Measurements from ENCODE around the gene CALML4. TPM values are rescaled to one million over a fixed set of nuclear protein-coding genes. Genes with fewer than 3 reads are reported as not detected.

Gene CALML4
- 1 to 10 TPM; 6.9 to 7.3 TPM for total RNA-seq

- peaks cover 16% of the 10 kb centered on the region for H3K4me1 Mint-ChIP-seq (ENCODE audit: low read depth)
- no peak within 1 kb of the TSS for H3K27ac Mint-ChIP-seq
- ChIA-PET CTCF (no interaction called here), POLR2A (interaction anchor here (1.3 kb wide), 1 partner anchor 8 kb away, joined by 3 read pairs; no protein-coding TSS in a partner anchor)
- TF ChIP-seq CTCF (IDR thresholded peaks at IDR 0.05): no peak
- no peaks in the 10 kb centered on the region for H3K27me3 Mint-ChIP-seq
- ATAC-seq: no peak
- intact Hi-C loops (cut with micrococcal nuclease): no loop called here
- peaks cover 11% of the 10 kb centered on the region for H3K36me3 Mint-ChIP-seq (ENCODE audit: low read depth)
- no peaks in the 10 kb centered on the region for H3K9me3 Mint-ChIP-seq
- DNase-seq: no peak
- no peak within 1 kb of the TSS for H3K4me3 Mint-ChIP-seq
These were observed at the start of gene CALML4 for GRCh38 chr15:68204776-68205557. Gene CALML4 (minus strand): TSS chr15:68205332. CDS start chr15:68205247, 85 bp downstream.

GRCh38 chr15:68252925-68253534 is 47.9 kb upstream of the CALML4 start:
- Mint-ChIP-seq H3K4me3 (no peak overlapping the region), H3K9me3 (no peaks in the 10 kb centered on the region), H3K36me3 (ENCODE audit: low read depth) (no peaks in the 10 kb centered on the region), H3K27me3 (peaks cover 3% of the 10 kb centered on the region), H3K4me1 (ENCODE audit: low read depth) (no peaks in the 10 kb centered on the region), H3K27ac (no peak overlapping the region)
- CTCF ChIA-PET: interaction anchor here (0.6 to 8.4 kb wide), 35 partner anchors 8 to 672 kb away, joined by 3 to 85 read pairs (median 6); partner anchors contain the start of genes CLN6 and FEM1B
- peak; percentile 82 for TF ChIP-seq CTCF (IDR thresholded peaks at IDR 0.05)
- intact Hi-C loops (cut with micrococcal nuclease): loop anchor here (1.0 to 5.0 kb wide), 4 partner anchors 39 to 129 kb away; no protein-coding TSS in a partner anchor
- ATAC-seq: peak; percentile 77
- POLR2A ChIA-PET: interaction anchor here (0.9 to 1.2 kb wide), 3 partner anchors 22 to 40 kb away, joined by 3 to 4 read pairs (median 4); no protein-coding TSS in a partner anchor
- DNase-seq: peak; percentile 66

- H3K27me3 Mint-ChIP-seq: peaks cover 8% of the 10 kb centered on the region
- H3K4me1 Mint-ChIP-seq (ENCODE audit: low read depth): no peaks in the 10 kb centered on the region
- no peak overlapping the region for H3K27ac Mint-ChIP-seq
- ATAC-seq: no peak
- ChIA-PET CTCF (interaction anchor here (1.1 to 8.4 kb wide), 3 partner anchors 27 to 301 kb away, joined by 4 to 85 read pairs (median 4); no protein-coding TSS in a partner anchor), POLR2A (no interaction called here)
- TF ChIP-seq CTCF (IDR thresholded peaks at IDR 0.05): no peak
- peaks cover 4% of the 10 kb centered on the region for H3K9me3 Mint-ChIP-seq
- peaks cover 3% of the 10 kb centered on the region for H3K36me3 Mint-ChIP-seq (ENCODE audit: low read depth)
- H3K4me3 Mint-ChIP-seq: no peak overlapping the region
- no peak for DNase-seq
- intact Hi-C loops (cut with micrococcal nuclease): no loop called here
These were observed 44.1 kb upstream of the CALML4 start for GRCh38 chr15:68249058-68249713.

GRCh38 chr15:68244235-68244634 is 39.1 kb upstream of the CALML4 start:
- Mint-ChIP-seq H3K36me3 (ENCODE audit: low read depth) (peaks cover 8% of the 10 kb centered on the region), H3K4me1 (ENCODE audit: low read depth) (no peaks in the 10 kb centered on the region), H3K27ac (no peak overlapping the region), H3K4me3 (no peak overlapping the region), H3K27me3 (peaks cover 5% of the 10 kb centered on the region), H3K9me3 (peaks cover 9% of the 10 kb centered on the region)
- POLR2A ChIA-PET: no interaction called here
- CTCF ChIA-PET: interaction anchor here (1.1 to 2.2 kb wide), 3 partner anchors 9 to 63 kb away, joined by 3 to 9 read pairs (median 3); no protein-coding TSS in a partner anchor
- DNase-seq (no peak), ATAC-seq (no peak)
- intact Hi-C loops (cut with micrococcal nuclease): no loop called here
- TF ChIP-seq CTCF (IDR thresholded peaks at IDR 0.05): no peak

All from activated CD8-positive, alpha-beta T cell treated with anti-CD3 and anti-CD28 coated beads for 36 hours (primary cell).